Spleen (tissue), 11 donors: Measurements from ENCODE around the gene WFDC6. TPM values are rescaled to one million over a fixed set of nuclear protein-coding genes. Genes with fewer than 3 reads are reported as not detected.
"Not testable (repeated sequence)": the region's sequence is repeated elsewhere in the genome, so short reads cannot be mapped to it uniquely, and the experiment has no call there.

Experiments used
- DNase-seq: peaks from one replicate; pipeline ENCODE4 v3.0.0-alpha.2; 2020
- H3K27ac ChIP-seq, 8 donors: fragments of 200-600 bp; sonication (generic) in 7 of 8; 1 replicate in 4 of 8; 2 replicates in 4 of 8; pipeline versions ENCODE4 v1.5.0 to v1.8.0; 2016 to 2021; ENCODE audit warnings: inconsistent platforms in 4 of 8, mild to moderate bottlenecking in 4 of 8, moderate library complexity in 1 of 8
- H3K27me3 ChIP-seq, 7 donors: fragments of 200-600 bp; sonication (generic) in 6 of 7; replicated peaks in 1 of 7; 1 replicate in 4 of 7; 2 replicates in 3 of 7; pipeline versions ENCODE4 v1.5.0 to v1.8.0; 2016 to 2021; ENCODE audit warnings: inconsistent platforms in 3 of 7, mild to moderate bottlenecking in 1 of 7
- H3K36me3 ChIP-seq, 6 donors: fragments of 200-600 bp; sonication (generic) in 5 of 6; 1 replicate in 4 of 6; 2 replicates in 2 of 6; pipeline versions ENCODE4 v1.5.0 to v1.8.0; 2016 to 2021; ENCODE audit warnings: inconsistent platforms in 2 of 6
- H3K4me1 ChIP-seq, 6 donors: fragments of 200-600 bp; sonication (generic) in 5 of 6; 1 replicate in 3 of 6; 2 replicates in 3 of 6; pipeline versions ENCODE4 v1.5.0 to v1.8.0; 2016 to 2021; ENCODE audit warnings: inconsistent platforms in 3 of 6
- H3K4me3 ChIP-seq, 8 donors: fragments of 200-600 bp; sonication (generic) in 7 of 8; 1 replicate in 4 of 8; 2 replicates in 4 of 8; pipeline versions ENCODE4 v1.5.0 to v1.8.0; 2016 to 2021; ENCODE audit warnings: inconsistent platforms in 4 of 8, mild to moderate bottlenecking in 4 of 8, moderate library complexity in 2 of 8
- H3K9me3 ChIP-seq, 8 donors: fragments of 200-600 bp; sonication (generic) in 7 of 8; 1 replicate in 4 of 8; 2 replicates in 4 of 8; pipeline versions ENCODE4 v1.5.0 to v1.8.0; 2016 to 2021; ENCODE audit warnings: inconsistent platforms in 4 of 8
- POLR2A ChIP-seq, 3 donors: fragments of 450-650 bp; IDR thresholded peaks; one replicate each; pipeline ENCODE4 v1.5.1; 2017; ENCODE audit warnings: antibody characterized with exemption in 3 of 3, mild to moderate bottlenecking in 1 of 3
- POLR2AphosphoS5 ChIP-seq, 3 donors: sonication (generic); formaldehyde crosslinking; IDR thresholded peaks; one replicate each; pipeline ENCODE4 v1.5.1; 2017; ENCODE audit warnings: antibody characterized with exemption in 3 of 3
- WGBS, 5 donors: extraction: QIAGEN DNeasy Blood & Tissue Kit in 3 of 5; methylation state at CpG; one replicate each; pipeline versions ENCODE4 v1.1.5 to v1.1.7; 2013 to 2018; 5-methylcytosine and 5-hydroxymethylcytosine counted together
- intact Hi-C: fragments of 100-400 bp; cut with DNase I; formaldehyde crosslinking; loops from one replicate; pipeline ENCODE4 v1.15.0; 2023; ENCODE audit warnings: low total_unique reads
- polyA plus RNA-seq, 3 donors: library from polyadenylated mRNA; stranded (reverse); fragments of 200-250 nt; gene quantifications; one replicate each; pipeline ENCODE4 v1.2.1, GENCODE V29; 2013
- total RNA-seq, 7 donors: library from RNA; depleted of rRNA in 3 of 7; stranded (reverse); fragments of >200 nt in 3 of 7; fragmentation: NEBNext Ultra II Directional in 4 of 7; extraction: Animal tissue kit (Norgen Biotek cat#: 25700) in 4 of 7; gene quantifications; one replicate each; pipeline versions ENCODE4 v1.1.0 to v1.2.1, GENCODE V29; 2016 to 2021
- TF ChIP-seq, protein P1 (sequence below), 11 experiments: fragments of 200-600 bp in 7 of 11; fragments of 450-650 bp in 4 of 11; sonication (generic) in 4 of 11; IDR thresholded peaks in 8 of 11; conservative IDR thresholded peaks in 3 of 11; 1 replicate in 7 of 11; 2 replicates in 4 of 11; pipeline versions ENCODE4 v1.4.0 to v1.8.0; 2016 to 2021; ENCODE audit warnings: antibody characterized with exemption in 11 of 11, inconsistent platforms in 4 of 11, mild to moderate bottlenecking in 1 of 11
- donor health status: healthy with polysubstance abuse.
- donor health status: DM: no; HTN: no; CAD: no; lungs with moderate emphysema.
- donor health status: DM: no; HTN: no; CAD: no.
- donor health status: Bipolar disorder and iron deficiency.
- donor health status: healthy.
- donor health status: DM: no; HTN: no; CAD: no.
- donor health status: DM: yes; HTN: yes; CAD: no.

The WFDC6 gene
- total and polyA plus RNA-seq, 10 donors = not detected

GRCh38 chr20:45575931-45576330 is 36.6 kb upstream of the WFDC6 start:
- Histone ChIP-seq H3K27ac (no peak overlapping the region), H3K36me3 (no peaks in the 10 kb centered on the region), H3K4me1 (no peaks in the 10 kb centered on the region), H3K9me3 (no peaks in the 10 kb centered on the region), H3K4me3 (no peak overlapping the region), H3K27me3 (peaks cover 0 to 20% (median 0%) of the 10 kb centered on the region in 7 donors)
- no peak for DNase-seq
- intact Hi-C loops = no loop called here
- 85 to 93% (median 88%) methylated on average over 3 of the region's 3 CpGs for WGBS, 5 donors
- TF ChIP-seq, protein P1, sequence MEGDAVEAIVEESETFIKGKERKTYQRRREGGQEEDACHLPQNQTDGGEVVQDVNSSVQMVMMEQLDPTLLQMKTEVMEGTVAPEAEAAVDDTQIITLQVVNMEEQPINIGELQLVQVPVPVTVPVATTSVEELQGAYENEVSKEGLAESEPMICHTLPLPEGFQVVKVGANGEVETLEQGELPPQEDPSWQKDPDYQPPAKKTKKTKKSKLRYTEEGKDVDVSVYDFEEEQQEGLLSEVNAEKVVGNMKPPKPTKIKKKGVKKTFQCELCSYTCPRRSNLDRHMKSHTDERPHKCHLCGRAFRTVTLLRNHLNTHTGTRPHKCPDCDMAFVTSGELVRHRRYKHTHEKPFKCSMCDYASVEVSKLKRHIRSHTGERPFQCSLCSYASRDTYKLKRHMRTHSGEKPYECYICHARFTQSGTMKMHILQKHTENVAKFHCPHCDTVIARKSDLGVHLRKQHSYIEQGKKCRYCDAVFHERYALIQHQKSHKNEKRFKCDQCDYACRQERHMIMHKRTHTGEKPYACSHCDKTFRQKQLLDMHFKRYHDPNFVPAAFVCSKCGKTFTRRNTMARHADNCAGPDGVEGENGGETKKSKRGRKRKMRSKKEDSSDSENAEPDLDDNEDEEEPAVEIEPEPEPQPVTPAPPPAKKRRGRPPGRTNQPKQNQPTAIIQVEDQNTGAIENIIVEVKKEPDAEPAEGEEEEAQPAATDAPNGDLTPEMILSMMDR (IDR thresholded peaks at IDR 0.05 in 8 of 11, conservative IDR thresholded peaks at IDR 0.05 in 3 of 11) = no peak
- TF ChIP-seq POLR2AphosphoS5 (IDR thresholded peaks at IDR 0.05) (no peak), POLR2A (IDR thresholded peaks at IDR 0.05) (no peak)

DNA sequence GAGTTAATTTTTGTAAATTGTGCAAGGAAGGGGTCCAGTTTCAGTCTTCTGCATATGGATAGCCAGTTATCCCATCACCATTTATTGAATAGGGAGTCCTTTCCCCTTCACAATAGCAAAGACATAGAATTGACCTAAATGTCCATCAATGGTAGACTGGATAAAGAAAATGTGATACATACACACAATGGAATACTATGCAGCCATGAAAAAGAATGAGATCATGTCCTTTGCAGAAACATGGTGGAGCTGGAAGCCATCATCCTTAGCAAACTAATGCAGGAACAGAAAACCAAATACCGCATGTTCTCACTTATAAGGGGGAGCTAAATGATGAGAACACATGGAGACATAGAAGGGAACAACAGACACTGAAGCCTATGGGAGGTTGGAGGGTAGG is 30.4 kb upstream of the WFDC6 start:
- H3K4me1 ChIP-seq, intact Hi-C loops, H3K36me3 ChIP-seq, H3K27ac ChIP-seq, H3K4me3 ChIP-seq, H3K9me3 ChIP-seq, DNase-seq: not testable (repeated sequence)
- H3K27me3 ChIP-seq = peaks cover 0 to 11% (median 0%) of the 10 kb centered on the region in 7 donors
- WGBS, 5 donors = 81 to 88% (median 86%) methylated on average over 1 of the region's 1 CpG

- H3K36me3 ChIP-seq = no peaks in the 10 kb centered on the region
- intact Hi-C loops = no loop called here
- TF ChIP-seq POLR2A (IDR thresholded peaks at IDR 0.05) = no peak
- TF ChIP-seq, protein P1 (IDR thresholded peaks at IDR 0.05 in 8 of 11, conservative IDR thresholded peaks at IDR 0.05 in 3 of 11) = no peak
- TF ChIP-seq POLR2AphosphoS5 (IDR thresholded peaks at IDR 0.05) = no peak
- WGBS, 5 donors = 72 to 83% (median 77%) methylated on average over 2 of the region's 2 CpGs
- no peak overlapping the region for H3K4me3 ChIP-seq
- peaks cover 0 to 32% (median 0%) of the 10 kb centered on the region in 7 donors for H3K27me3 ChIP-seq
- DNase-seq = no peak
- H3K27ac ChIP-seq = no peak overlapping the region
- peaks cover 0 to 3% (median 0%) of the 10 kb centered on the region in 8 donors for H3K9me3 ChIP-seq
- no peaks in the 10 kb centered on the region for H3K4me1 ChIP-seq
Observed at GRCh38 chr20:45564760-45565276, 25.5 kb upstream of the WFDC6 start.

DNA sequence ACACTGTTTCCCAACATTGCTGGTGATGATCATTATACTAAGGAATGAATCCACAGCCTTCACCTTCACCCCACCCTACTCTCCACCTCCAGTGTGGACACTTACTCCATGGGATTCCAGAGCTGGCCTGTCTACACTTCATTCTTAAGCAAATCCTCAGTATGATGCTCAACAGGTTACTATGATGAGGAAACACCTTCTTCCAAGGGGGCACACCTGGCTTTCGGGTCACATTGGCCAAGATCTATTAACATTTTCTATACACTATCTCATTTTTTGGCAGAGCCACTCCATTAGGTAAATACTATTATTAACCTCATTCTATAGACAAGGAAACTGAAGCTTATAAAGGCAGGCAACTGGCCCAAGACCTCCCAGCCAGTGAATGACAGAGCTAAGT is 15.9 kb upstream of the WFDC6 start:
- Histone ChIP-seq H3K4me1 (no peaks in the 10 kb centered on the region), H3K36me3 (no peaks in the 10 kb centered on the region), H3K4me3 (no peak overlapping the region), H3K27ac (no peak overlapping the region), H3K9me3 (peaks cover 0 to 12% (median 7%) of the 10 kb centered on the region in 8 donors), H3K27me3 (peaks cover 0 to 18% (median 0%) of the 10 kb centered on the region in 7 donors)
- 75 to 97% (median 82%) methylated on average over 1 of the region's 1 CpG for WGBS, 5 donors
- DNase-seq = no peak
- intact Hi-C loops = no loop called here
- TF ChIP-seq, protein P1 (IDR thresholded peaks at IDR 0.05 in 8 of 11, conservative IDR thresholded peaks at IDR 0.05 in 3 of 11) = no peak

GRCh38 chr20:45552456-45552855 is 13.2 kb upstream of the WFDC6 start:
- H3K9me3 ChIP-seq = peaks cover 0 to 12% (median 7%) of the 10 kb centered on the region in 8 donors
- H3K27ac ChIP-seq = no peak overlapping the region
- intact Hi-C loops = no loop called here
- peaks cover 0 to 17% (median 0%) of the 10 kb centered on the region in 7 donors for H3K27me3 ChIP-seq
- H3K36me3 ChIP-seq = no peaks in the 10 kb centered on the region
- H3K4me3 ChIP-seq = no peak overlapping the region
- 72 to 80% (median 78%) methylated on average over 2 of the region's 2 CpGs for WGBS, 5 donors
- DNase-seq = no peak
- TF ChIP-seq, protein P1 (IDR thresholded peaks at IDR 0.05 in 8 of 11, conservative IDR thresholded peaks at IDR 0.05 in 3 of 11) = no peak
- H3K4me1 ChIP-seq = no peaks in the 10 kb centered on the region
